Fibroblast of pulmonary artery (primary cell): ENCODE results near the gene SPART.
A peak's percentile ranks its signal among the peaks of the same experiment; 100 is the strongest.

Experiments used
- DNase-seq: peaks from one replicate; pipeline ENCODE4 v3.0.0-alpha.2; 2010; ENCODE audit warnings: low read depth
- H3K4me3 ChIP-seq: replicated peaks from 2 replicates; pipeline ENCODE4 v1.5.1; 2011; ENCODE audit warnings: low read depth, mild to moderate bottlenecking, control low read depth, low read length, moderate library complexity
- TF ChIP-seq, protein P1 (sequence below): IDR thresholded peaks from 2 replicates; pipeline ENCODE4 v1.5.1; 2011; ENCODE audit warnings: mild to moderate bottlenecking, control low read depth, low read length, inconsistent platforms; ENCODE audit errors: missing control alignments

Gene SPART

DNA sequence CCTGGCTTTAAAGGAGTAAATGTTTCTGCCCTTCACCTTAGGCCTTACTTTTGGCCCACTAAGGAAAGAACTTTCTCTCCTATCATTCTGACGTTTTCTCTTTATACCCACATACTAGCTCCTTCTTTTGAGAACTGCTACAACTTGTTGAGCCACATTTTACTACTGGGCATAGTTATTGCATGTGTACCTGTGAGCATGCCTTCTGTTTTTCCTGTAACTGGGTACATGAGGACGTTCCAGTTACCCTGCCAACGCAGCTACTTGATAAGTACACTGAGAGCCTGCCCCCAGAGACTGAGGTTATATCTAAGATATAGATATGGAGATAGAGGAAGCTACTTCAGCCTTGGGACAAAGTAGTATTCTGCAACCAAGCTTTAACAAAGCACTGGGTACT, 52.1 kb downstream of the SPART start:
- no peak for DNase-seq
- TF ChIP-seq, protein P1, sequence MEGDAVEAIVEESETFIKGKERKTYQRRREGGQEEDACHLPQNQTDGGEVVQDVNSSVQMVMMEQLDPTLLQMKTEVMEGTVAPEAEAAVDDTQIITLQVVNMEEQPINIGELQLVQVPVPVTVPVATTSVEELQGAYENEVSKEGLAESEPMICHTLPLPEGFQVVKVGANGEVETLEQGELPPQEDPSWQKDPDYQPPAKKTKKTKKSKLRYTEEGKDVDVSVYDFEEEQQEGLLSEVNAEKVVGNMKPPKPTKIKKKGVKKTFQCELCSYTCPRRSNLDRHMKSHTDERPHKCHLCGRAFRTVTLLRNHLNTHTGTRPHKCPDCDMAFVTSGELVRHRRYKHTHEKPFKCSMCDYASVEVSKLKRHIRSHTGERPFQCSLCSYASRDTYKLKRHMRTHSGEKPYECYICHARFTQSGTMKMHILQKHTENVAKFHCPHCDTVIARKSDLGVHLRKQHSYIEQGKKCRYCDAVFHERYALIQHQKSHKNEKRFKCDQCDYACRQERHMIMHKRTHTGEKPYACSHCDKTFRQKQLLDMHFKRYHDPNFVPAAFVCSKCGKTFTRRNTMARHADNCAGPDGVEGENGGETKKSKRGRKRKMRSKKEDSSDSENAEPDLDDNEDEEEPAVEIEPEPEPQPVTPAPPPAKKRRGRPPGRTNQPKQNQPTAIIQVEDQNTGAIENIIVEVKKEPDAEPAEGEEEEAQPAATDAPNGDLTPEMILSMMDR, result no peak

GRCh38 chr13:36293497-36293896, 52.7 kb downstream of the SPART start:
- TF ChIP-seq, protein P1, result no peak
- no peak overlapping the region for H3K4me3 ChIP-seq
- no peak for DNase-seq

More for the DNA sequence above, 52.1 kb downstream of the SPART start:
- H3K4me3 ChIP-seq, result no peak overlapping the region

DNA sequence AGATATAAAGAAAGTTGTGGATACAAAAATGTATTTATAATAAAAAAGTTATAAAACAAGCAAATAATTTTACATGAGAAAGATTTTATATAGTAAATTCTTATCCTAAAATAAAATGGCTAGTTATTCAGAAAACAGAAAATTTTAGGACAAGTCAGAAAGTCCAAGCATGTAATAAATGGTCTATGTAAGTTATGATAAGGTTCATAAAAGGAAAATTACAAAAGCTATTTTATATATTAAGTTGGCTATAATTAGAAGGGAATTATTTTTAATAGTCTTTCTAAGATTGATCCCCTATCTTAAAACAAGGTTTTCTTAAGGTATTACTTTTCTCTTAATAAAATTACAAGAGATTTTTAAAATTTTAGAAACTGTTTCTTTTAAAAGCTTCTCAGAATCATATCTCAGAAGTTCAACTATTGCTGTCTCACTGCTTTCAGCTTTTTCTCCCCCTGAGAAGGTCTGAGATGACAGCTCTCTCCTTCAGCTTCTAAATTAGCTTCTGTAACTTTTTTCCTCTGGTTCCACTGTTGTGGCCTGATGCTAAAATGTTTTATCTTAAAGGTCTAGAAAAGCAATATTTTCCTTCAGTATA, 57.3 kb downstream of the SPART start:
- TF ChIP-seq, protein P1, result no peak
- H3K4me3 ChIP-seq, result no peak overlapping the region
- DNase-seq, result no peak

DNA sequence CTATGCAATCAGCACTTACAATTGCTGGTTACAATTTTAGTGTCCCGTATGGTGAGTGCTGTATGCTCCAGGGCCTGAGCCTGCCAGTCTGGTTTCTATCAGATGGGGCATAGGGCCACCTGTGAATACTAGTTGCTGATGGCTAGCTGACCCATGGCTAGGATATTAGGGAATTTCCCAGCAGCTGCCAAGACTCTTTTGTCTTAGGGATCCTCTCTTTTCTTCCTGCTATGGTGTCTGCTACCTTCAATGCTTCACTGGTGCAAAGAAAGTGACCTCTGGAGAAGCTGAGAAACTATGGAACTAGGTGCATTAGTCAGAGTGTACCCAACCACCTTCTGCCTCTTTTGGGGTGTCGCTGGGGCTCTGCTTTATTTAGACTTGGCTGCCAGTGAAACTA, 60.2 kb downstream of the SPART start:
- no peak overlapping the region for H3K4me3 ChIP-seq
- DNase-seq, result no peak
- TF ChIP-seq, protein P1, result no peak

GRCh38 chr13:36282821-36283432, 63.3 kb downstream of the SPART start:
- H3K4me3 ChIP-seq, result no peak overlapping the region
- TF ChIP-seq, protein P1, result peak; percentile 85
- DNase-seq, result peak; percentile 71

- TF ChIP-seq, protein P1, result peak; percentile 69
- H3K4me3 ChIP-seq, result no peak overlapping the region
- peak; percentile 88 for DNase-seq
These were observed 70.8 kb downstream of the SPART start for GRCh38 chr13:36275190-36276002.
